GM12874 (cell line): ENCODE results near the gene CYP2J2.

ENCODE experiments used
- TF ChIP-seq, protein P1 (sequence below): IDR thresholded peaks from 2 replicates; pipeline ENCODE4 v1.5.1; 2011; ENCODE audit warnings: low read depth, mild to moderate bottlenecking, control low read depth, low read length, moderate library complexity; ENCODE audit not compliant: insufficient read depth

Gene CYP2J2

GRCh38 chr1:59928996-59929395 is 2.4 kb upstream of the CYP2J2 start:
- TF ChIP-seq, protein P1, sequence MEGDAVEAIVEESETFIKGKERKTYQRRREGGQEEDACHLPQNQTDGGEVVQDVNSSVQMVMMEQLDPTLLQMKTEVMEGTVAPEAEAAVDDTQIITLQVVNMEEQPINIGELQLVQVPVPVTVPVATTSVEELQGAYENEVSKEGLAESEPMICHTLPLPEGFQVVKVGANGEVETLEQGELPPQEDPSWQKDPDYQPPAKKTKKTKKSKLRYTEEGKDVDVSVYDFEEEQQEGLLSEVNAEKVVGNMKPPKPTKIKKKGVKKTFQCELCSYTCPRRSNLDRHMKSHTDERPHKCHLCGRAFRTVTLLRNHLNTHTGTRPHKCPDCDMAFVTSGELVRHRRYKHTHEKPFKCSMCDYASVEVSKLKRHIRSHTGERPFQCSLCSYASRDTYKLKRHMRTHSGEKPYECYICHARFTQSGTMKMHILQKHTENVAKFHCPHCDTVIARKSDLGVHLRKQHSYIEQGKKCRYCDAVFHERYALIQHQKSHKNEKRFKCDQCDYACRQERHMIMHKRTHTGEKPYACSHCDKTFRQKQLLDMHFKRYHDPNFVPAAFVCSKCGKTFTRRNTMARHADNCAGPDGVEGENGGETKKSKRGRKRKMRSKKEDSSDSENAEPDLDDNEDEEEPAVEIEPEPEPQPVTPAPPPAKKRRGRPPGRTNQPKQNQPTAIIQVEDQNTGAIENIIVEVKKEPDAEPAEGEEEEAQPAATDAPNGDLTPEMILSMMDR = no peak

DNA sequence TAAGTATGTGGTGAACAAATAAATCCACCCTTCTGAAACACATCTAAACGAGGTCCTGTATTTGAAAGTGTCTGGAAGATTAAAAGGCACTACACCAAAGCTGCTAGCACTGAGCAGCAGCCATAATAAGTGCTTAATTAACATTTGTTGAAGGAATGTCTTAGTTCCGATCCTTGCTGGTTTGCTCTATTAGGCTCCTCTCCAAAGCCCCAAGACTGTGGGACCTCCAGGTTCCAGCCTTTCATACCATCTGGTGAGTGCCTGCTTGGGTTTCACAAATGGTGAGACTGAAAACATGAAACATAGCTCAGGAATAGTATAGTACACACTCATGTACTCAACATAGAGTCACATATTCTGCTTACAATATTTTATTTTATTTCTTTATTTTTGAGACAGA is 640 bp upstream of the CYP2J2 start:
- TF ChIP-seq, protein P1 = no peak

- TF ChIP-seq, protein P1 = no peak
These were observed 1.9 kb downstream of the CYP2J2 start for GRCh38 chr1:59924653-59925052.

- TF ChIP-seq, protein P1 = no peak
These were observed 6.8 kb downstream of the CYP2J2 start for GRCh38 chr1:59919746-59920145.

DNA sequence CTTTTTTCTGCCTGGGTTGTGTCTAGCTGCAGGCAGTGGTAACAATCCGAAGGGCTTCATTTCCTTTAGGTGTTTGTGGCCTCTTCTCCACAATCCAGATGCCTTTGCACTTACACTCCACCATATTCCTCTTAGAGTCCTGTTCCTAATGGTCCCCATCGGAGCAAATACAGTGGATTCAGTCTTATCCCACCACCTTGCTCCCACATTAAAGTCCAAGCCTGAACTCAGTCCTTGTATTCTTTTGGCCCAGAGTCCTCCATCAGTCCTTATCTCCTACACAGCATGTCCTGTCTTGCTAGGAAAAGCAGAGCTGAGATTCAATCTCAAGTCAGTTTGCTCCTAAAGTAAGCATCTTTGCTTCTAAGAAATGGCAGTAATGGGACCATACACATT is 8.8 kb downstream of the CYP2J2 start:
- TF ChIP-seq, protein P1 = no peak

DNA sequence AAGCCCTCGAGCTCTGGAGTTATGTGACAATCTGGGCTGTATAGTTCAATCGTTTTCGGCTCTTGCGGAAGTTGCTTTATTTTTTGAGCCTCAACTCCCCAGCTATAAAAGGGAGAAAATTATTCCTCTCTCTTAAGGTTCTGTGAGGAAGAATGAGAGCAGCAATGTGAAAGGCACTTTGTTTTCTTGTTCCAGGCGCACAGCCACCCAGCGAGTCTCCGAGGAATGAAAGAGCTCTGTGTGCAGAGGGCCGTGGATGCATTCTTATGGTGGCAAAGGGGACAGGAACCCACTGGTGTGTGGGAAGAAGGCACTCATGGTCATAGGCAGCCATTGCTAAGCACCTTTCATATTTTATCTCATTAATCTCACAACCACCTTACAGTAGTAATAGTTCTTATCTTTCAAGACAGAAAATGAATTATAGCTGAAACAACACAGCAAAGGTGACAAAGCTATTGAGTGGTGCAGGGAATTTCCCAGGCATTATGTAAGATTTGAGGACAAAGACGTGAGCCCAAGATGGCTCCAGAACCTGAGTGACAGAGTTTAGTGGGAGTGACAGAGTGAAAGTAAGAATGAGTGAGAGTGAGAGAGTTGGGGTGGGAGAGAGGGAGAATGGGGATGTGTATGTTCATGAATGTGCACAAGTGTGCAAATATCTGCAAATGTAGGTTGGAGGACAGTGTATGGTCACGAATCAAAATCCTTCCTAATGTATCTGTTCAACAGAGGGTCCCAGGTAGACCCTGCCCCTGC is 9.4 kb downstream of the CYP2J2 start:
- TF ChIP-seq, protein P1 = no peak

GRCh38 chr1:59915516-59915915 is 11.1 kb downstream of the CYP2J2 start:
- TF ChIP-seq, protein P1 = no peak

DNA sequence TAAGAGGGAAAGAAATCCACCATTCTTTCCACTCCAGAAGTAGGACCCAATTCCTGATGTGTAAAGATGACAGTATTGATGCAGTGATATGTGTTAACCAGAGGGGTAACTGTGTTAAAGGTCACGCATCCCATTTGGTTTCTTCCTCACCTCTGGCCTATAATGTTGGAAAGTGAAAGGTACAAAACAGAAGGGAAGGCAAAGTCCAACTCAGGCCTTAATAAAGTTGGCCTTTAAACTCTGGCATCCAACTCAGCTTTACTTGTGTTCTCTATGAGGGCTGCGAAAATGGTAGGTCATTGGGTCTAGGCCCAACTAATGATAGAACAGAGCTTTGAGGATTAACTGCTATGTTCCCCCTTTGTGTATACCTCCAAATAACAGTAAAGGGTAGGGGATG is 17.9 kb downstream of the CYP2J2 start:
- TF ChIP-seq, protein P1 = no peak
